ENCODE data around the gene APOBEC3B.
"Not testable (repeated sequence)": the region's sequence is repeated elsewhere in the genome, so short reads cannot be mapped to it uniquely, and the experiment has no call there.

DNA sequence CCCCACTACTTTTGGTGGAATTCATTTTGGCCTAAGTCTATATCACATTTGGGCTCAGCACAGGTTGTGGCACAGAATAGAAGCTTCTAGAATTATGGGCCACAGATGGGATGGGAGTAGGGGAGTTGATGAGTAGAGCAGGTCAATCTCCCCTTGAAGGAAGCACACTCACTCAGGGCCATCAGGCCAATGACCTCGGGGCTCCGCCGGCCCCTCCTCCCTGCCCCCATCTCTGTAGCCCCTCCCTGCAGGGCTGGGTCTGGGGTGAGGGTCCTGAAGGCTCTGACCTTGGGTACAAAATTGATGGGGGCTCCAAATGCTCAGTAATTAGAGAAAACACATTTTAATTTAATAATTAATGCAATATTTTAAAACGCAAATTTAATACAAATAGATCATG, 21.5 kb upstream of the APOBEC3B start:
- TF ChIP-seq POLR2AphosphoS5, CTCF, EP300, POLR2A (IDR thresholded peaks at IDR 0.05): not testable (repeated sequence)

All from stomach (tissue), 4 donors.